ENCODE measurements around the gene STUM.

DNA sequence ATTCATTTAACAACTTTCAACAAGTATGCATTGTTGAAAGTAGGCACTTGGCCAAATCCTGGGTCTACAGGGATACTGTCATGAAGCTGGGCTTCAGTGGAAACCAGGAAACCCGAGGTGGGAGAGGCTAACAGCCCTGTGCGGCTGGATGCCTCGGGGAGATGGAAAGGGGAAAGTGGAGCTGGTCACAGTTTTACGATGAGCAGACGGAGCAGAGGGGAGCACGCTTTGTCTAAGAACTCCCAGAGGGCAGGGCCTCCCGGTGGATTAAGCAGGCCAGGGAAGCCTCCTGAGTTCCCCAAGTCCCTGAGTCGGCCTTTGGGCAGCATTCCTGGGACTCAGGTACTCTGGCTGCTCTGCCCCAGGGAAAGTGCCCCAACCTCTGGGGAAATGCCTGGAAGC is 23.8 kb downstream of the STUM start:
- no peak for TF ChIP-seq GATA2 (IDR thresholded peaks at IDR 0.05; ENCODE audit: low read depth, low read length)
- no peak for TF ChIP-seq GATA3 (IDR thresholded peaks at IDR 0.05; ENCODE audit: low read depth, low read length)

Data from SH-SY5Y (cell line).